Panc1 (cell line): ENCODE results near the gene RPS6KB2. TPM values are rescaled to one million over a fixed set of nuclear protein-coding genes. Genes with fewer than 3 reads are reported as not detected.

Source experiments
- ATAC-seq: fragments of 200-7000 bp; cut with Tn5 transposase; 2 replicates; pipeline ENCODE4 v1.9.1; 2020; ENCODE audit warnings: mild to moderate bottlenecking, moderate library complexity
- BruUV-seq: library from RNA; stranded (reverse); fragments of 400-500 nt; replicated peaks from 2 replicates; lab custom pipeline; 2021; lab: Mats Ljungman, UMichigan
- CTCF ChIA-PET: fragments of 300-600 bp; sonication (Branson Sonifier 250); formaldehyde crosslinking; loops from one replicate; lab custom pipeline; 2022; ENCODE audit warnings: antibody characterized with exemption; lab: Charles Lee
- POLR2A ChIA-PET: fragments of 300-600 bp; sonication (Branson Sonifier 250); formaldehyde crosslinking; loops from one replicate; lab custom pipeline; 2022; ENCODE audit warnings: antibody characterized with exemption; lab: Charles Lee
- DNase-seq: peaks from one replicate; pipeline ENCODE4 v3.0.0-alpha.2; 2010; ENCODE audit warnings: low read depth, low spot score
- H3K27ac ChIP-seq: 2 replicates; pipeline ENCODE4 v1.5.1; 2011; ENCODE audit warnings: mild to moderate bottlenecking, low read length, inconsistent platforms
- H3K27me3 ChIP-seq: fragments of 200-500 bp; sonication (Bioruptor generic); 2 replicates; pipeline ENCODE4 v1.6.0; 2014; ENCODE audit warnings: low read length, inconsistent platforms; ENCODE audit not compliant: control insufficient read depth, insufficient read depth
- H3K36me3 ChIP-seq: fragments of 200-500 bp; sonication (Bioruptor generic); 2 replicates; pipeline ENCODE4 v1.5.1; 2014; ENCODE audit warnings: inconsistent platforms, mild to moderate bottlenecking, low read length, moderate library complexity; ENCODE audit not compliant: control insufficient read depth, insufficient read depth
- H3K4me1 ChIP-seq: 2 replicates; pipeline ENCODE4 v1.5.1; 2011; ENCODE audit warnings: inconsistent platforms, mild to moderate bottlenecking, low read length, moderate library complexity; ENCODE audit not compliant: control insufficient read depth, insufficient read depth
- H3K4me3 ChIP-seq, 2 experiments: 2 replicates each; pipeline ENCODE4 v1.5.1; 2011 to 2012; ENCODE audit warnings: low read depth in 2 of 2, low read length in 2 of 2, mild to moderate bottlenecking in 2 of 2, inconsistent platforms in 1 of 2, moderate library complexity in 1 of 2
- H3K9me3 ChIP-seq: fragments of 200-500 bp; sonication (Bioruptor generic); 2 replicates; pipeline ENCODE4 v1.5.1; 2014; ENCODE audit warnings: low read depth, mild to moderate bottlenecking, inconsistent platforms, low read length, moderate library complexity; ENCODE audit not compliant: control insufficient read depth, insufficient read depth
- CTCF ChIP-seq: fragments of 450-650 bp; IDR thresholded peaks from 2 replicates; pipeline ENCODE4 v1.5.1; 2017; ENCODE audit warnings: mild to moderate bottlenecking
- POLR2AphosphoS5 ChIP-seq: IDR thresholded peaks from 2 replicates; pipeline ENCODE4 v1.6.1; 2012; ENCODE audit warnings: mild to moderate bottlenecking, low read depth, low read length, moderate library complexity
- REST ChIP-seq, 2 experiments: IDR thresholded peaks; 2 replicates each; pipeline ENCODE4 v1.6.1; 2011 to 2012; ENCODE audit warnings: low read depth in 2 of 2, control low read depth in 1 of 2, low read length in 1 of 2, mild to moderate bottlenecking in 1 of 2, moderate library complexity in 1 of 2; ENCODE audit not compliant: insufficient read depth in 1 of 2
- SIN3A ChIP-seq: IDR thresholded peaks from 2 replicates; pipeline ENCODE4 v1.6.1; 2012; ENCODE audit warnings: low read depth, mild to moderate bottlenecking, low read length, moderate library complexity, borderline replicate concordance; ENCODE audit not compliant: insufficient read depth
- TCF7L2 ChIP-seq: IDR thresholded peaks from 2 replicates; pipeline ENCODE4 v1.6.1; 2011; ENCODE audit warnings: mild to moderate bottlenecking, low read depth, low read length, inconsistent platforms
- in situ Hi-C: cut with HindIII; loops from 2 replicates; pipeline ENCODE4 v1.10.0; 2016; ENCODE audit warnings: low sequenced_read_pairs, low pct_unique_long_range_greater_than_20kb
- intact Hi-C: fragments of 100-400 bp; cut with micrococcal nuclease; formaldehyde crosslinking; loops from one replicate; pipeline ENCODE4 v1.10.0; 2022; ENCODE audit not compliant: unreplicated experiment
- total RNA-seq: library from RNA; stranded (reverse); gene quantifications from one replicate; pipeline ENCODE4 v1.2.1, GENCODE V29; 2021; ENCODE audit not compliant: unreplicated experiment

Gene RPS6KB2
- total RNA-seq, 1 experiment from 2014 or later = 68.5 TPM

GRCh38 chr11:67391304-67392182 is 36.8 kb upstream of the RPS6KB2 start, which contains the start of gene RAD9A:
Gene RAD9A (plus strand): TSS chr11:67391986. CDS start chr11:67392045, 59 bp downstream.
- in situ Hi-C loops (no loop called here), intact Hi-C loops (no loop called here)
- TF ChIP-seq POLR2AphosphoS5 (peak; percentile 89), CTCF (no peak), REST (IDR thresholded peaks at IDR 0.05; ENCODE audit: insufficient read depth in 1 of 2, low read depth in 2 of 2, low read length in 1 of 2) (peak in 1 of 2 experiments; percentile 54; a peak in 1 of 4 replicates), SIN3A (peak; percentile 98; the same call in 1 of the 2 replicates)
- Histone ChIP-seq H3K9me3 (no peaks in the 10 kb centered on the region), H3K36me3 (no peaks in the 10 kb centered on the region; the same call in 1 of the 2 replicates), H3K4me1 (peaks cover 12% of the 10 kb centered on the region), H3K27me3 (no peaks in the 10 kb centered on the region), H3K27ac (peak within 1 kb of the TSS; percentile 88), H3K4me3 (peak within 1 kb of the TSS; percentile 87 to 100)
- DNase-seq = peak; percentile 36
- POLR2A ChIA-PET = interaction anchor here (0.6 kb wide), 1 partner anchor 270 kb away, joined by 3 read pairs; no protein-coding TSS in a partner anchor
- ATAC-seq = peak; percentile 83
- BruUV-seq = TSS peak; percentile 94
- CTCF ChIA-PET = interaction anchor here (0.5 kb wide), 1 partner anchor 311 kb away, joined by 4 read pairs; no protein-coding TSS in a partner anchor

GRCh38 chr11:67392183-67392715 is 36.0 kb upstream of the RPS6KB2 start:
- Histone ChIP-seq H3K27me3 (no peaks in the 10 kb centered on the region), H3K4me1 (peaks cover 16% of the 10 kb centered on the region), H3K4me3 (peak overlapping the region; percentile 87 to 100), H3K36me3 (no peaks in the 10 kb centered on the region; the same call in none of the 2 replicates), H3K9me3 (no peaks in the 10 kb centered on the region), H3K27ac (peak overlapping the region; percentile 88)
- no TSS peak for BruUV-seq
- ATAC-seq (peak; percentile 18; the same call in 1 of the 2 replicates), DNase-seq (no peak)
- in situ Hi-C loops (no loop called here), intact Hi-C loops (no loop called here)
- CTCF ChIA-PET = interaction anchor here (0.5 to 0.6 kb wide), 2 partner anchors 116 to 312 kb away, joined by 3 to 4 read pairs; no protein-coding TSS in a partner anchor
- TF ChIP-seq SIN3A (no peak), TCF7L2 (no peak), POLR2AphosphoS5 (no peak)
- POLR2A ChIA-PET = interaction anchor here (0.6 kb wide), 1 partner anchor 271 kb away, joined by 3 read pairs; no protein-coding TSS in a partner anchor
